GM13976 (cell line): ENCODE data around the gene REL.

ENCODE experiments used
- DNase-seq: peaks from one replicate; pipeline ENCODE4 v3.0.0; 2012; ENCODE audit warnings: low spot score
- CTCF ChIP-seq: IDR thresholded peaks from 2 replicates; pipeline ENCODE4 v1.5.1; 2012; ENCODE audit warnings: borderline replicate concordance, mild to moderate bottlenecking; ENCODE audit not compliant: insufficient read depth; ENCODE audit errors: extremely low read depth, missing control alignments, control extremely low read depth
- in situ Hi-C: fragments of 300-500 bp; cut with MboI; formaldehyde crosslinking; loops from one replicate; pipeline ENCODE4 v1.12.0; 2022; ENCODE audit warnings: low sequenced_read_pairs, mixed read lengths, inconsistent platforms; ENCODE audit not compliant: unreplicated experiment

The REL gene

GRCh38 chr2:60959501-60959900 is 78.1 kb downstream of the REL start:
- no peak for TF ChIP-seq CTCF
- in situ Hi-C loops, result no loop called here

GRCh38 chr2:60960706-60961105 is 79.3 kb downstream of the REL start:
- in situ Hi-C loops, result no loop called here
- no peak for TF ChIP-seq CTCF
- no peak for DNase-seq

More at GRCh38 chr2:60959501-60959900, 78.1 kb downstream of the REL start:
- DNase-seq, result no peak

GRCh38 chr2:60961457-60961856 is 80.1 kb downstream of the REL start:
- TF ChIP-seq CTCF, result no peak
- no peak for DNase-seq
- in situ Hi-C loops, result no loop called here

- DNase-seq, result no peak
- in situ Hi-C loops, result no loop called here
- TF ChIP-seq CTCF, result no peak
Measured at GRCh38 chr2:60962528-60962927, 81.2 kb downstream of the REL start.

GRCh38 chr2:60963190-60963589 is 81.8 kb downstream of the REL start:
- in situ Hi-C loops, result no loop called here
- no peak for TF ChIP-seq CTCF
- DNase-seq, result no peak

- DNase-seq, result no peak
- TF ChIP-seq CTCF, result no peak
- in situ Hi-C loops, result no loop called here
Measured at GRCh38 chr2:60964651-60965498, 83.5 kb downstream of the REL start.
